Embryonic facial prominence (tissue), 1 donor: Measurements from ENCODE around the gene GPSM3.
"Not testable (repeated sequence)": the region's sequence is repeated elsewhere in the genome, so short reads cannot be mapped to it uniquely, and the experiment has no call there.

Experiments
- DNase-seq: peaks from one replicate; pipeline ENCODE4 v3.0.0-alpha.2; 2016; ENCODE audit errors: extremely low spot score

GPSM3 gene

GRCh38 chr6:32149932-32150870, 42.2 kb downstream of the GPSM3 start:
- no peak for DNase-seq

GRCh38 chr6:32149092-32149755, 43.2 kb downstream of the GPSM3 start:
- DNase-seq, result no peak

GRCh38 chr6:32148289-32149091, 44.0 kb downstream of the GPSM3 start:
- no peak for DNase-seq

- DNase-seq, result no peak
Measured at GRCh38 chr6:32147401-32148132, 44.9 kb downstream of the GPSM3 start.

- DNase-seq, result no peak
Measured at GRCh38 chr6:32146687-32147086, 45.8 kb downstream of the GPSM3 start.

- no peak for DNase-seq
Measured at GRCh38 chr6:32146287-32146686, 46.2 kb downstream of the GPSM3 start.

- DNase-seq, result not testable (repeated sequence)
Measured at GRCh38 chr6:32144238-32144637, 48.2 kb downstream of the GPSM3 start.
